Activated T-helper 2 cell treated with anti-CD3 and anti-CD28 coated beads, Interferon-gamma antibody, Interleukin-2, Interleukin-4, amounts not matched to agents 10 μg/mL and 5 μg/mL and 100 μg/mL, durations not matched to agents 14 hours and 24 hours and 36 hours (primary cell): ENCODE measurements around the gene HLA-DMA. TPM values are rescaled to one million over a fixed set of nuclear protein-coding genes. Genes with fewer than 3 reads are reported as not detected.

Experiments
- DNase-seq: peaks from one replicate; pipeline ENCODE4 v3.0.0; 2021; ENCODE audit warnings: low spot score
- H3K27ac Mint-ChIP-seq: one replicate; pipeline ENCODE4 v1.8.0; 2021; ENCODE audit warnings: mixed read lengths
- H3K27me3 Mint-ChIP-seq: one replicate; pipeline ENCODE4 v1.8.0; 2021; ENCODE audit warnings: low read depth, mixed read lengths
- H3K36me3 Mint-ChIP-seq: one replicate; pipeline ENCODE4 v1.8.0; 2021; ENCODE audit warnings: low read depth, mixed read lengths
- H3K4me1 Mint-ChIP-seq: one replicate; pipeline ENCODE4 v1.8.0; 2021; ENCODE audit warnings: low read depth, mixed read lengths
- H3K4me3 Mint-ChIP-seq: one replicate; pipeline ENCODE4 v1.8.0; 2021; ENCODE audit warnings: low read depth, mild to moderate bottlenecking, moderate library complexity, mixed read lengths
- H3K9me3 Mint-ChIP-seq: one replicate; pipeline ENCODE4 v1.8.0; 2021; ENCODE audit warnings: mixed read lengths
- intact Hi-C: fragments of 100-400 bp; cut with micrococcal nuclease; formaldehyde crosslinking; loops from one replicate; pipeline ENCODE4 v1.15.1; 2023
- total RNA-seq: library from RNA; stranded (reverse); gene quantifications from 2 replicates; pipeline ENCODE4 v1.2.3, GENCODE V29; 2022

HLA-DMA gene
- total RNA-seq, 1 donor from 2014 or later: 19.0 TPM

DNA sequence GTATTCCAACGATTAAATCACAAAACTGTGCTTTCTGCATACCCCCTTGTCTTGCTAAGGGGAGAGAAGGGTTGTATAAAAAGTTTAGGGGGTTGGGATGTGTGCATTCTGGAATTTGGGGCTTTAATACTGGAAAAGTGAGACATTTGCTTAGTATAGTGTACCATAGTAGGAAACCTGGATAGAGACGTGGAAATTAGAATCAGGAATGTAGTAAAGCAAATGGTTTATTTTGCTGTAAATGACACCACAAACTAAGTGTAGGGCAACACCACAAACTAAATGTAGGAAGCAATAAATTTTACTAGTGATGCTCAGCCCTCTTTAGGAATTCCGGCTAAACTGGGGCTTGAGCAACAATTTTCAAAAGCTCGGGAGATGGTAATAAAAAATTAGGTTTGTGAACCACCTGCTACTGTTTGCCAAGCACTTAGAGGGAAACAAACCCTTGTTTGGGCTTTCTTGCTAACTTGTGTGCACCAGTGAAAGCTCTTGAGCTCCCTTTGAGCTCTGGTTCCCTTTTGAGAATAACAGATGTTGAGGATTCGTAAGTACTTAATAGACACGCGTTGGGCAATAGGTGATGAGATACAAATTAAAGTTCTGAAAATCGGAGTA, 29.3 kb upstream of the HLA-DMA start:
- DNase-seq: no peak
- peaks cover 2% of the 10 kb centered on the region for H3K27me3 Mint-ChIP-seq
- H3K4me1 Mint-ChIP-seq: peaks cover 16% of the 10 kb centered on the region
- intact Hi-C loops: no loop called here
- peaks cover 56% of the 10 kb centered on the region for H3K36me3 Mint-ChIP-seq
- peak overlapping the region; percentile 3 for H3K27ac Mint-ChIP-seq
- no peaks in the 10 kb centered on the region for H3K9me3 Mint-ChIP-seq
- H3K4me3 Mint-ChIP-seq: no peak overlapping the region

DNA sequence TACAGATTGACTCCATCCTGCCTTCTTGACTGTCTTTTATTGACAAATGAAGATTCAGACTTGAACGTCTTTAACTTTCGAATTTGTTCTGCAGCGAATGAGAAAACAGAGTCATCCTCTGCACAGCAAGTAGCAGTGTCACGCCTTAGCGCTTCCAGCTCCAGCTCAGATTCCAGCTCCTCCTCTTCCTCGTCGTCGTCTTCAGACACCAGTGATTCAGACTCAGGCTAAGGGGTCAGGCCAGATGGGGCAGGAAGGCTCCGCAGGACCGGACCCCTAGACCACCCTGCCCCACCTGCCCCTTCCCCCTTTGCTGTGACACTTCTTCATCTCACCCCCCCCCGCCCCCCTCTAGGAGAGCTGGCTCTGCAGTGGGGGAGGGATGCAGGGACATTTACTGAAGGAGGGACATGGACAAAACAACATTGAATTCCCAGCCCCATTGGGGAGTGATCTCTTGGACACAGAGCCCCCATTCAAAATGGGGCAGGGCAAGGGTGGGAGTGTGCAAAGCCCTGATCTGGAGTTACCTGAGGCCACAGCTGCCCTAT, 27.7 kb upstream of the HLA-DMA start:
- peaks cover 32% of the 10 kb centered on the region for H3K4me1 Mint-ChIP-seq
- peaks cover 73% of the 10 kb centered on the region for H3K36me3 Mint-ChIP-seq
- H3K9me3 Mint-ChIP-seq: no peaks in the 10 kb centered on the region
- no peaks in the 10 kb centered on the region for H3K27me3 Mint-ChIP-seq
- DNase-seq: no peak
- intact Hi-C loops: no loop called here
- no peak overlapping the region for H3K4me3 Mint-ChIP-seq
- H3K27ac Mint-ChIP-seq: no peak overlapping the region

DNA sequence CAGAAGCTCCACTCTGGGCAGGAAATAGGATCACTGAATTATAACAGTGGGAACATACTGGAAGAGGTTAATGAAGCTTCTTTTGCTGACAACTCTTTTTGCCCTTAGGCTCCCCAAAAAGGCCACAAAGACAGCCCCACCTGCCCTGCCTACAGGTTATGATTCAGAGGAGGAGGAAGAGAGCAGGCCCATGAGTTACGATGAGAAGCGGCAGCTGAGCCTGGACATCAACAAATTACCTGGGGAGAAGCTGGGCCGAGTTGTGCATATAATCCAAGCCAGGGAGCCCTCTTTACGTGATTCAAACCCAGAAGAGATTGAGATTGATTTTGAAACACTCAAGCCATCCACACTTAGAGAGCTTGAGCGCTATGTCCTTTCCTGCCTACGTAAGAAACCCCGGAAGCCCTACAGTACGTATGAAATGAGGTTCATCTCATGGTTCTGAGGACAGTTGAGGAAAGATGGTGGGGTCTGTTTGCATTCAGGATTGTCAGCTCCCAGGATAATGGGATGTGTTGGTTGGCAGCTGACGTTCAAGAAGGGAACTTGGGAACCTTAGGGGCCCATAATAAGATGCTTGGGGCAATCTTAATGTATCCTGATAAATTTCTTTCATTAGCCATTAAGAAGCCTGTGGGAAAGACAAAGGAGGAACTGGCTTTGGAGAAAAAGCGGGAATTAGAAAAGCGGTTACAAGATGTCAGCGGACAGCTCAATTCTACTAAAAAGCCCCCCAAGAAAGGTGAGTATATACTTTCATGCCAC, 27.0 kb upstream of the HLA-DMA start:
- Mint-ChIP-seq H3K9me3 (no peaks in the 10 kb centered on the region), H3K27ac (no peak overlapping the region), H3K27me3 (no peaks in the 10 kb centered on the region), H3K36me3 (peaks cover 79% of the 10 kb centered on the region), H3K4me3 (no peak overlapping the region), H3K4me1 (peaks cover 38% of the 10 kb centered on the region)
- DNase-seq: no peak
- intact Hi-C loops: no loop called here

DNA sequence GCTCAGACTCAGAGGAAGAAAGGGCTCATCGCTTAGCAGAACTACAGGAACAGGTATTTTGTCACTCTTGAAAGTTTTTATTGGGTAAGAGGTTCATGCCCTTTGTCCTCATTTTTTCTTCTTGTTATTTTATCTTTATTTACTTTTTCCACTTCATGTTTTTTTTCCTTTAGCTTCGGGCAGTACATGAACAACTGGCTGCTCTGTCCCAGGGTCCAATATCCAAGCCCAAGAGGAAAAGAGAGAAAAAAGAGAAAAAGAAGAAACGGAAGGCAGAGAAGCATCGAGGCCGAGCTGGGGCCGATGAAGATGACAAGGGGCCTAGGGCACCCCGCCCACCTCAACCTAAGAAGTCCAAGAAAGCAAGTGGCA, 25.0 kb upstream of the HLA-DMA start:
- intact Hi-C loops: no loop called here
- Mint-ChIP-seq H3K4me3 (no peak overlapping the region), H3K27ac (peak overlapping the region; percentile 13)

GRCh38 chr6:32977272-32977952, 24.5 kb upstream of the HLA-DMA start:
- DNase-seq: no peak
- H3K9me3 Mint-ChIP-seq: no peaks in the 10 kb centered on the region
- H3K27ac Mint-ChIP-seq: peak overlapping the region; percentile 13
- intact Hi-C loops: no loop called here
- no peak overlapping the region for H3K4me3 Mint-ChIP-seq
- H3K27me3 Mint-ChIP-seq: no peaks in the 10 kb centered on the region
- peaks cover 97% of the 10 kb centered on the region for H3K36me3 Mint-ChIP-seq
- peaks cover 32% of the 10 kb centered on the region for H3K4me1 Mint-ChIP-seq

More for the DNA sequence above, 25.0 kb upstream of the HLA-DMA start:
- H3K4me1 Mint-ChIP-seq: peaks cover 32% of the 10 kb centered on the region
- H3K9me3 Mint-ChIP-seq: no peaks in the 10 kb centered on the region
- H3K36me3 Mint-ChIP-seq: peaks cover 96% of the 10 kb centered on the region
- no peaks in the 10 kb centered on the region for H3K27me3 Mint-ChIP-seq
- DNase-seq: no peak

- intact Hi-C loops: no loop called here
- peaks cover 96% of the 10 kb centered on the region for H3K36me3 Mint-ChIP-seq
Measured at GRCh38 chr6:32976334-32977069, 23.6 kb upstream of the HLA-DMA start.

DNA sequence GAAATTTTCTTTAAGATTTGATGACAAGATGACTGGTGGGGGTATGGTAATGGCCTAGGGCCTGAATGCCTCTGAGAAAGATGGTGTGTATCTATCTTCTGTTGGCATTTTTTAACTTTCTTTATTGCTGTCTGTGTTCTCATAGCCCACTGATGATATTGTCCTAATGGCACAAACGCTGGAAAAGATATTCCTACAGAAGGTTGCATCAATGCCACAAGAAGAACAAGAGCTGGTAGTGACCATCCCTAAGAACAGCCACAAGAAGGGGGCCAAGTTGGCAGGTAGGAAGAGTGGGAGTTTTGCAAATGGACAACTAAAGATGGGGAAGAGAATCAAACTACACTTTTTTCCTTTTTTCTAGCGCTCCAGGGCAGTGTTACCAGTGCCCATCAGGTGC, 23.0 kb upstream of the HLA-DMA start:
- H3K36me3 Mint-ChIP-seq: peaks cover 97% of the 10 kb centered on the region
- intact Hi-C loops: no loop called here
- peak overlapping the region; percentile 3 for H3K27ac Mint-ChIP-seq
- H3K9me3 Mint-ChIP-seq: no peaks in the 10 kb centered on the region
- H3K4me3 Mint-ChIP-seq: peak overlapping the region; percentile 94
- H3K27me3 Mint-ChIP-seq: no peaks in the 10 kb centered on the region
- peaks cover 32% of the 10 kb centered on the region for H3K4me1 Mint-ChIP-seq
- no peak for DNase-seq

More at GRCh38 chr6:32976334-32977069, 23.6 kb upstream of the HLA-DMA start:
- no peak for DNase-seq
- Mint-ChIP-seq H3K4me3 (peak overlapping the region; percentile 94), H3K27ac (peak overlapping the region; percentile 7), H3K9me3 (no peaks in the 10 kb centered on the region), H3K27me3 (no peaks in the 10 kb centered on the region), H3K4me1 (peaks cover 32% of the 10 kb centered on the region)

DNA sequence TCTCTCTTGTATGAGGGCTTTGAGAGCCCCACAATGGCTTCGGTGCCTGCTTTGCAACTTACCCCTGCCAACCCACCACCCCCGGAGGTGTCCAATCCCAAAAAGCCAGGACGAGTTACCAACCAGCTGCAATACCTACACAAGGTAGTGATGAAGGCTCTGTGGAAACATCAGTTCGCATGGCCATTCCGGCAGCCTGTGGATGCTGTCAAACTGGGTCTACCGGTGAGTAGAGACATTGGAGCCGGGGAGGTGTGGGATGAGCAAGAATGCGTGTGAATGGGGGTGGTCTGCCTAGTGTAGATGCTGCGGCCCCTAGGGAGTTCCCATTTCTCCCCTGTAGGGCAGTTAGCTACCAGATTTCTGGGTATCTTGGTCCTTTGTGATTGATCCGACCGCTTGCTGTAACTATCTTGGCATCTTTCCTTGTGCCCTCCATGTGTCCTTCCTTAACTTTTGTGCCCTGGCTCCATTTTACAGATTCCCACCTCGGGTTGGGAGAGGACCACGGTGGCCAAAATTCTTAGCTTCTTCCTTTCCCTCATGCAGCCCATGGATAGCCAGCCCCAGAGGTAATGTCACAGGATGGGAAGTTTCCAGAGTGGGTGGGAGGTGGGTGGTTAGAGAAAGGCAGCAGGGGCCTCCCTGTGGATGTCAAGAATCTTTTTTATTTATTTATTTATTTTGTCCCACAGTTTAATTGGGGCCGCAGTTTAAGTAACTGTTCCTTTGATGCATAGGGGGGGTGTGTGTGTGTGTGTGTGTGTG, 21.8 kb upstream of the HLA-DMA start:
- intact Hi-C loops: loop anchor here (5.0 kb wide), 3 partner anchors 338 to 797 kb away; partner anchors contain the start of genes AGPAT1, RNF5 and TAPBP
- H3K27me3 Mint-ChIP-seq: no peaks in the 10 kb centered on the region
- H3K4me1 Mint-ChIP-seq: peaks cover 32% of the 10 kb centered on the region
- H3K9me3 Mint-ChIP-seq: no peaks in the 10 kb centered on the region
- H3K36me3 Mint-ChIP-seq: peaks cover 94% of the 10 kb centered on the region
- DNase-seq: no peak
- H3K27ac Mint-ChIP-seq: peak overlapping the region; percentile 18
- peak overlapping the region; percentile 94 for H3K4me3 Mint-ChIP-seq

DNA sequence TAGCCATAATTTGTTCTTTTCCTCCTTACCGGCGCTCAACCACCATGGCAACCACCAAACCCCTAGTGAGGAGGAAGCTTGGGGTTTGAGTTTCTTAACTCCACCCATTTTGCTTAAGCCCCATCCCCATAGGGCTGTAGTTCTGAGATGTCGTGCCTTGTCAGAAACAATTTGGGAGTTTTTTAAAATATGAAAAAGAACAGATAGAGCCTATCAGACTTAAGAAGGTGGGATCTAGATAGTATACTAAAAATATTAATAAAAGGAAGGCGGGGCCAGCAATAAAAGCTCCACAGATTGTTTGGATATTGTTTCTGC, 21.1 kb upstream of the HLA-DMA start:
- H3K27me3 Mint-ChIP-seq: no peaks in the 10 kb centered on the region
- H3K4me3 Mint-ChIP-seq: peak overlapping the region; percentile 94
- intact Hi-C loops: loop anchor here (5.0 kb wide), 3 partner anchors 338 to 797 kb away; partner anchors contain the start of genes AGPAT1, RNF5 and TAPBP
- peak overlapping the region; percentile 75 for H3K27ac Mint-ChIP-seq
- H3K36me3 Mint-ChIP-seq: peaks cover 90% of the 10 kb centered on the region
- no peak for DNase-seq
- H3K4me1 Mint-ChIP-seq: peaks cover 29% of the 10 kb centered on the region
- no peaks in the 10 kb centered on the region for H3K9me3 Mint-ChIP-seq

DNA sequence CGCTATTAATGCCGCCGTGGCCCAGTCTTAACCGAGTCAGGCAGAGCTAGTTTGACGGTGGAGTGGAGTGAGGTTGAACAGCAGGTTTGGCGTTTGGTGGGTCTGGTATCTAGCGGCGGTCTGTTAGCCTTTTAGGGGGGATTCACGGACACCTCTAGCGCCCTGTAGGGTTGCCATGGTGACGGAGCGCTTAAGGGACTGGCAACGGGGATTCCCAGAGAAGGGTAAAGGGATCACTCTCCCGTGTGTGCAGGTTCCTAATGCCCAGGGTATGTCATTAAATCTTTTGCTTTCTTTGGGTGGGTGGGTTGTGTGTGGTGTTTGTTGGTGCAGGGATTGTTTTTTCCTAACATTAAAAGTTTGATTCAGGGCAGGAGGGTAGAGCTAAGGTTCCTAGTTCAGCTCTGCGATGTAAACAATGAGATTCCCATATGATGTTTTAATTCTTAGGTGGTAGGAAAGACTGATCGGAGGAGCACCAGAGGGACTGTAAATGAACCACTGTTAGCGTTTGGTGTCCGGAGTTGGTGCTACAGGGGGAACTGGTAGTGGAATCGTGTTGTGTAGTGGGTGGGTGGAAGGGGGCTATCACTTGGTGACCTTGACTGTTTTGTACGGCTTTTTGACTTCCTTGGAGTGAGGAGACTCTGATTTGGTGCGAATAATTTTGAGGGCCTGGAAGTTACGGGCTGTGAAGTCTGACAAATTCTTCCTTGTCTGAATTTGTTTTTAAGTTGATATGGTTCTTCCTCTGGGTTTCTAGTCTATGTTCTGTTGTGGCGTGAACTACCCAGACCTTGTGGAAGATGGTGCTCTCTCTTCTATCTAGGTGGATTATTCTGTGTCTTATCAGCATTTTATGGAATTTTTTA, 20.5 kb upstream of the HLA-DMA start:
- Mint-ChIP-seq H3K36me3 (peaks cover 84% of the 10 kb centered on the region), H3K9me3 (no peaks in the 10 kb centered on the region), H3K4me1 (peaks cover 29% of the 10 kb centered on the region), H3K27me3 (no peaks in the 10 kb centered on the region), H3K27ac (peak overlapping the region; percentile 75), H3K4me3 (peak overlapping the region; percentile 94)
- DNase-seq: no peak
- intact Hi-C loops: loop anchor here (5.0 kb wide), 3 partner anchors 339 to 796 kb away; partner anchors contain the start of genes AGPAT1, RNF5 and TAPBP
